Fibroblast of the aortic adventitia (primary cell): ENCODE data around the gene NT5C2. TPM values are rescaled to one million over a fixed set of nuclear protein-coding genes. Genes with fewer than 3 reads are reported as not detected.

Experiments
- DNase-seq: peaks from one replicate; pipeline ENCODE4 v3.0.0-alpha.2; 2010; ENCODE audit warnings: low read depth
- H3K4me3 ChIP-seq: 2 replicates; pipeline ENCODE4 v1.5.1; 2011; ENCODE audit warnings: low read depth, mild to moderate bottlenecking, control low read depth, low read length, moderate library complexity
- total RNA-seq: library from RNA; depleted of rRNA; stranded (reverse); fragments of >200 nt; gene quantifications from 2 replicates; pipeline ENCODE4 v1.2.3, GENCODE V29; 2012; ENCODE audit warnings: low replicate concordance
- TF ChIP-seq, protein P1 (sequence below): IDR thresholded peaks from 2 replicates; pipeline ENCODE4 v1.5.1; 2011; ENCODE audit warnings: mild to moderate bottlenecking, low read length, control low read depth, inconsistent platforms; ENCODE audit not compliant: insufficient read depth

NT5C2 gene
- total RNA-seq, result 95.2 and 122 TPM in 2 replicates

DNA sequence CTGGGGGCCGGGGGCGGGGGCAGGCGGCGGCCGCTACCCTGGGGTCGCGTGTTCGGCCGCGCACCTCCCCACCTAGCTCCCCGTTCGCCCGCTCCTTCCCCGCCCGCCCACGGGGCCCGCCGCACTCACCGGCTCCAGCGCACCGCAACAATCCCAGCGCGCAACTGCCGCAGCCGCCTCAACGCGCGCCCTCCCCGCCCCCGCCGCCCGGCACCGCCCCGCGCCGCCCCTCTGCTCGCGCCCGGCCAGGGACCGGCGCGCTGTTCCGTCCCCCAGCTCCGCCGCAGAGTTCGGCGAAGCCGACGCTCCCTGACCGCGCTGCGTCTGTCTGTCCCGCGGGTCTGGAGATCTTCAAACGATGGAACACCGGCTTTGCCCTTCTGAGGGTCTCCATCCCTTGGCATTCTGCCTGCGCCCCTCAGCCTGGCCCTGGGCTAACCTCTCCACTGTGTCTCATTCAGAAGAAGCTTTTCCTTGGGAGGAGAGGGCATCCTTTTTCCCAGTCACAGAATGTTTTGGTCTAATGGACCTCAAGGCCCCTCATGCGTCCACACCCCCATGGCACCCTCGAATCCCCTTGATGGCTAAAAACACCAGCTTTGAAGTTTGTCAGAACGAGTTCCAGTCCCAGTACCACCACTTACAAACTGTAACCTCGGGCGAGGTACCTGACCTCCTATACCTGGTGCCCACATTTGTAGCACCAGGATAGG, at the start of gene NT5C2:
Gene NT5C2 (minus strand): TSS at position 166 of the 713 bp plus-strand sequence. CDS start 18,314 bp downstream, outside the sequence.
- DNase-seq, result peak; percentile 69
- H3K4me3 ChIP-seq, result peak within 1 kb of the TSS; percentile 81
- TF ChIP-seq, protein P1, sequence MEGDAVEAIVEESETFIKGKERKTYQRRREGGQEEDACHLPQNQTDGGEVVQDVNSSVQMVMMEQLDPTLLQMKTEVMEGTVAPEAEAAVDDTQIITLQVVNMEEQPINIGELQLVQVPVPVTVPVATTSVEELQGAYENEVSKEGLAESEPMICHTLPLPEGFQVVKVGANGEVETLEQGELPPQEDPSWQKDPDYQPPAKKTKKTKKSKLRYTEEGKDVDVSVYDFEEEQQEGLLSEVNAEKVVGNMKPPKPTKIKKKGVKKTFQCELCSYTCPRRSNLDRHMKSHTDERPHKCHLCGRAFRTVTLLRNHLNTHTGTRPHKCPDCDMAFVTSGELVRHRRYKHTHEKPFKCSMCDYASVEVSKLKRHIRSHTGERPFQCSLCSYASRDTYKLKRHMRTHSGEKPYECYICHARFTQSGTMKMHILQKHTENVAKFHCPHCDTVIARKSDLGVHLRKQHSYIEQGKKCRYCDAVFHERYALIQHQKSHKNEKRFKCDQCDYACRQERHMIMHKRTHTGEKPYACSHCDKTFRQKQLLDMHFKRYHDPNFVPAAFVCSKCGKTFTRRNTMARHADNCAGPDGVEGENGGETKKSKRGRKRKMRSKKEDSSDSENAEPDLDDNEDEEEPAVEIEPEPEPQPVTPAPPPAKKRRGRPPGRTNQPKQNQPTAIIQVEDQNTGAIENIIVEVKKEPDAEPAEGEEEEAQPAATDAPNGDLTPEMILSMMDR, result no peak

DNA sequence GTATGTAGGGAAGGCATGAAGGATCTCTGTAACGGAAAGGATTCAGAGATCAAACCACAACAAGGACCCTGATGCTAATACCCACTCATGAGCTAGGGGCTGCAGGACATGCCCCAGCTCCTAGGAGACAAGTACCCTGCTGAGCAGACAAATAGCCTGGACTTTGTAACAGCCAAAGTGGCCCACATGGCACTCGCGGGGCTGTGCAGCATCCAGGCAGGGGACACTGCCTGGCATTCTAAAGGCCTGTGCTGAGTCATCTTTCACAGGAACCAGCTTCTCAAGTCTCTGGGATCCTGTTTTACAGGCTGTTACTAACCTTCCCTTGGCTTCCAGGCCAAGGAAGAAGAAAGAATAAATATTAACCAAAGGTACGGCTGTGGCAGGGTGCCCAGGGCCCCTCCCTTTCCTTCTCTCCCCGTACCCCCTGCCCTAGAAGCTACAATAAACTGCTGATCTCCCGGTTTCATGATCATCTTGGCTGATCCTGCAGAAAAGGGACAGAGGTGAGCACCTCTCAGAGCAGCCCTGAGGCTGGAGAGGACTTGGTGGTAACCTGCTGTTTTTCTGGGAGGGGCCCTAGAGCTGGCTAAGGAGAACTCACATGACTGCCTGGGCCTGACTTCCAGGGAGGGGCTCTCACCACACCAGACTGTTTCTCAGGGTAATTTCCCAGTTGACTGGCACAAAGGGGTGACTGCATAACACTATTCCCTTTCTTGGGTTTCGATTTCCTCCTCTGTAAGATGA, 48.4 kb upstream of the NT5C2 start:
- TF ChIP-seq, protein P1, result no peak
- peak; percentile 46 for DNase-seq
- H3K4me3 ChIP-seq, result no peak overlapping the region

DNA sequence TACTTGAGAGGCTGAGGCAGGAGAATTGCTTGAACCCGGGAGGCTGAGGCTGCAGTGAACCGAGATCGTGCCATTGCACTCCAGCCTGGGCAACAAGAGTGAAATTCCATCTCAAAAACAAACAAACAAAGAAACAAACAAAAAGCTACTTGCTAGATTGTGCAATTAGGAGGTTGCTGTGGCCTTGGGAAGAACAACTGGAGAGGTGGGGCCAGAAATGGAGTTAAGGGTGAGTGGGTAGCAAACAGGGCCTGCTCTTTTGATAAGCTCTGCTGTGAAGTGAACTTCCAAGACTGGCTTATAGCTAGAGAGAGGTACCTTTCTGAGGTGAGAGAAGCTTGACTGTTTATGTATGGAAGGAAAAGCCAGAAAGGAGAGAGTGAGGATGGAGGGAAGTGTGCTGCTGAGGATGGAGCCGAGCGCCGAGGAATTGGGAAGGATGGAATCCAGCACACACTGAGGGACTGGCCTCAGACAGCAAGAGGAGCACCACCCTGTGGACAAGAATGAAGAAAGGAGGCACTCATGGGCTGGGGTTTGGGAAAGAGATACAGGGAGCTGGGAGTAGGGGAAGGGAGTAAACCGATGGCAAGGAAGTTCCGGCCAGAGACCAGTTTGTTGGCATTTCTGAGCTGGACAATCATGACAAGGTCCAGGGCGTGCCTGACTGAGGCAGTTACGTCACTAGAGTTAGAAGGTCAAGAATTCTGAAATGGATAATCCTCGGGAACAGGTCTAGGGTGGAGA, 45.6 kb upstream of the NT5C2 start:
- H3K4me3 ChIP-seq, result no peak overlapping the region
- DNase-seq, result peak; percentile 88
- TF ChIP-seq, protein P1, result peak; percentile 74

DNA sequence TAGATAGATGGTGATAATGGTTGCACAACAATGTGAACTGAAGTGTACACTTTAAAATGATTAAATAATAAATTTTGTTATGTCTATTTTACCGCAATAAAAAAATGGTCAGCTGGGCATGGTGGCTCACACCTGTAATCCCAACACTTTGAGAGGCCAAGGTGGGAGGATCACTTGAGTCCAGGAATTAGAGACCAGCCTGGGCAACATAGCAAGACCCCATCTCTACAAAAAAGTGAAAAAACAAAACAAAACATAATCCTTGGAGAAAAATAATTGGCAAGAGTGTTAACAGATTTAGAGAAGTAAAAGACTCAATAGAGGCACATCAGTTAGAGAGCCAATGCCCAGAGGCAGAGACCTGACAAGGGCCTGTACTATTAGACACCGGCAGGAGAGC, 42.7 kb upstream of the NT5C2 start:
- H3K4me3 ChIP-seq, result no peak overlapping the region
- no peak for DNase-seq
- TF ChIP-seq, protein P1, result no peak

DNA sequence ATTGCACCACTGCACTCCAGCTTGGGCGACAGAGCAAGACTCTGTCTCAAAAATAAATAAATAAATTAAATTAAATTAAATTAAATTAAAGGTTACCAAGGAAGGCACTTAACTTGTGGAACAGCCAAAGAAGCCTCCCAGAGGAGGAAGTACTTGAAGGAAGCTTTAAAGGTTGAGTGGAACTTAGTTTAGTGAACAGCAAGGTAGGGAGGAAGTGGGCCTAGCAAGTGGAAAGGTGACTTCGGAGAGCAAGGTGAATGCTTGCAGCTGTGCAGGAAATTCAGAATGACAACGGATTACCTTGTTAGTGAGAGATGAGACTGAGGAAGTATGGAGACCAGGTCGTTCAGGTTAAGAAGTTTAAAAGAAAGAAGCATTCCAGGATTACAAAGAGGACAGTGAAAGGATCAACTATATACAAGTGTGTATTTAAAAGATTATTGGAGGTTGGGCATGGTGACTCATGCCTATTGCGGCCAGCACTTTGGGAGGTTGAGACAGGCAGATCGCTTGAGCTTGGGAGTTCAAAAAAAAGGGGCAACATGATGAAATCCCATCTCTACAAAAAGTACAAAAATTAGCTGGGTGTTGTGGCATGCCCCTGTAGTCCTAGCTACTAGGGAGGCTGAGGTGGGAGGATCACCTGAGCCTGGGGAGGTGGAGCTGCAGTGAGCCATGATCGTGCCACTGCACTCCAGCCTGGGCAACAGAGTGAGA, 39.9 kb upstream of the NT5C2 start:
- H3K4me3 ChIP-seq, result no peak overlapping the region
- TF ChIP-seq, protein P1, result no peak
- peak; percentile 52 for DNase-seq

DNA sequence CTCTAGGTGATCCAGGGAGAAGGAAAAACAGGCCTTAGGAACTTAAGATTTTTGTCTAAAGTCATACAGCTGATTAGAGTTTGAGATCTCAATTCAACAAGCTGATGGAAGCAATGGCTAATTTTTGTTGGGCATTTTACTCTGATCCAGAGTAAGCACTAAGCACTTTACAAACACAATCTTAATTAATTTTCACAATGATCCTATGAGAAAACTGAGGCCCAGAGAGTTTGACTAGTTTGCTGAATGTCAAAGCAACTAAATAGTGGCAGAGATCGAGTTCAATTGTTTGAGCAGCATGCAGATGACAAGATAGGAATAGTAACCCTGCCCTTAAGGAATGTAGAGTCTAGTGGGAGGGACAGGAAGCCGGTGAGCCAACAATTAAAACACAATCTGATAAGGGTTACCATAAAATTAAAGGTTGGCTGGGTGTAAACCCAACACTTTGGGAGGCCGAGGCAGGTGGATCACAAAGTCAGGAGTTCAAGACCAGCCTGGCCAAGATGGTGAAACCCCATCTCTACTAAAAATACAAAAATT, 39.1 kb upstream of the NT5C2 start:
- TF ChIP-seq, protein P1, result no peak
- H3K4me3 ChIP-seq, result no peak overlapping the region
- no peak for DNase-seq
